Measurements from ENCODE around the gene CRIP3.

Gene CRIP3

DNA sequence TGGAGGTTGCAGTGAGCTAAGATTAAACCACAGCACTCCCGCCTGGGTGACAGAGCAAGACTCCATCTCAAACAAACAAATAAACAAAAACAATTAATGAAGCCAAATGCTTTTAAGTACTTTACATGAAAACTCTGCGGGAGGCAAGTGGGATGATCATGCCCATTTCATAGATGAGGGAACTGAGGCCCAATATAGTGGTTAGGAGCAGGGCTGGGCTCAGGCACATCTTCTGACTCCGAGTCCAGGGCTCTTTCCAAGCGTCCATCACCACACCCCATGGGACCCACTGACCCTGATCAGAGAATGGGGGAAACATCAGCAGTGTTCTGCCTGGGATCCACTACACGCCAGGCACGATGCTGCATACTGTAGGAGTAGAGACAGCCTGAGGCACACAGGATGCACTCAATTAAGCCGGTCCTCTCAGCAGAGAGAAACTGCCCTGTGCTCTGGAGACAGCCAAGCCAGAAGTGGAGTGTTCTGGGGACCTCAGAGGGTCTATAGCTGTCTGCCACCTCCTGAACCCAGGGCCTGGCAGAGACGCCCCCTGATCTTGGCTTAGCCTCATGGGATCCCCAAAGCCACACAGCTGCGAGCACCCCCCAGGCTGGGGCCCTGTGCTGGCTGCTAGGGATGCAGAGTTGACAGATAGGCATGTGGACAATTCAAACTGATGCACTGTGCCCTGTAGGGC, 51.8 kb downstream of the CRIP3 start:
- H3K4me3 ChIP-seq (ENCODE audit: control insufficient read depth, low read depth, low read length), result no peak overlapping the region
- no peak for DNase-seq (ENCODE audit: low read depth)
- TF ChIP-seq, protein P1, sequence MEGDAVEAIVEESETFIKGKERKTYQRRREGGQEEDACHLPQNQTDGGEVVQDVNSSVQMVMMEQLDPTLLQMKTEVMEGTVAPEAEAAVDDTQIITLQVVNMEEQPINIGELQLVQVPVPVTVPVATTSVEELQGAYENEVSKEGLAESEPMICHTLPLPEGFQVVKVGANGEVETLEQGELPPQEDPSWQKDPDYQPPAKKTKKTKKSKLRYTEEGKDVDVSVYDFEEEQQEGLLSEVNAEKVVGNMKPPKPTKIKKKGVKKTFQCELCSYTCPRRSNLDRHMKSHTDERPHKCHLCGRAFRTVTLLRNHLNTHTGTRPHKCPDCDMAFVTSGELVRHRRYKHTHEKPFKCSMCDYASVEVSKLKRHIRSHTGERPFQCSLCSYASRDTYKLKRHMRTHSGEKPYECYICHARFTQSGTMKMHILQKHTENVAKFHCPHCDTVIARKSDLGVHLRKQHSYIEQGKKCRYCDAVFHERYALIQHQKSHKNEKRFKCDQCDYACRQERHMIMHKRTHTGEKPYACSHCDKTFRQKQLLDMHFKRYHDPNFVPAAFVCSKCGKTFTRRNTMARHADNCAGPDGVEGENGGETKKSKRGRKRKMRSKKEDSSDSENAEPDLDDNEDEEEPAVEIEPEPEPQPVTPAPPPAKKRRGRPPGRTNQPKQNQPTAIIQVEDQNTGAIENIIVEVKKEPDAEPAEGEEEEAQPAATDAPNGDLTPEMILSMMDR (conservative IDR thresholded peaks at IDR 0.05; ENCODE audit: control insufficient read depth, insufficient read depth, low read depth, low read length), result no peak

All from fibroblast of mammary gland (primary cell).